Measurements from ENCODE around the gene LRRC43. TPM values are rescaled to one million over a fixed set of nuclear protein-coding genes. Genes with fewer than 3 reads are reported as not detected.

Gene LRRC43
- polyA plus RNA-seq, 1 donor from 2014 or later, result 4.8 TPM

GRCh38 chr12:122194804-122195203 is 11.9 kb downstream of the LRRC43 start:
- Histone ChIP-seq H3K27me3 (ENCODE audit: insufficient read depth, low read depth, low read length) (no peaks in the 10 kb centered on the region), H3K4me3 (ENCODE audit: low read length) (no peak overlapping the region), H3K79me2 (replicated peaks; ENCODE audit: insufficient read depth, low read length) (no peaks in the 10 kb centered on the region), H3K27ac (ENCODE audit: low read length) (no peak overlapping the region), H3K4me2 (ENCODE audit: low read length) (no peak overlapping the region), H3K9me2 (ENCODE audit: insufficient read depth, low read length) (no peaks in the 10 kb centered on the region), H3K36me3 (ENCODE audit: insufficient read depth, low read length) (no peaks in the 10 kb centered on the region), H3K9ac (ENCODE audit: low read length) (no peak overlapping the region), H4K20me1 (ENCODE audit: insufficient read depth) (no peaks in the 10 kb centered on the region), H3K9me3 (ENCODE audit: low read length) (no peaks in the 10 kb centered on the region), H3F3A (ENCODE audit: insufficient read depth, low read length, poor library complexity, severe bottlenecking) (no peaks in the 10 kb centered on the region), H2AFZ (ENCODE audit: low read depth, low read length) (no peak overlapping the region)
- no peak for TF ChIP-seq EP300 (conservative IDR thresholded peaks at IDR 0.05; ENCODE audit: poor library complexity, severe bottlenecking)
- TF ChIP-seq MXI1 (conservative IDR thresholded peaks at IDR 0.05; ENCODE audit: poor library complexity, severe bottlenecking), result no peak
- TF ChIP-seq, protein P1, sequence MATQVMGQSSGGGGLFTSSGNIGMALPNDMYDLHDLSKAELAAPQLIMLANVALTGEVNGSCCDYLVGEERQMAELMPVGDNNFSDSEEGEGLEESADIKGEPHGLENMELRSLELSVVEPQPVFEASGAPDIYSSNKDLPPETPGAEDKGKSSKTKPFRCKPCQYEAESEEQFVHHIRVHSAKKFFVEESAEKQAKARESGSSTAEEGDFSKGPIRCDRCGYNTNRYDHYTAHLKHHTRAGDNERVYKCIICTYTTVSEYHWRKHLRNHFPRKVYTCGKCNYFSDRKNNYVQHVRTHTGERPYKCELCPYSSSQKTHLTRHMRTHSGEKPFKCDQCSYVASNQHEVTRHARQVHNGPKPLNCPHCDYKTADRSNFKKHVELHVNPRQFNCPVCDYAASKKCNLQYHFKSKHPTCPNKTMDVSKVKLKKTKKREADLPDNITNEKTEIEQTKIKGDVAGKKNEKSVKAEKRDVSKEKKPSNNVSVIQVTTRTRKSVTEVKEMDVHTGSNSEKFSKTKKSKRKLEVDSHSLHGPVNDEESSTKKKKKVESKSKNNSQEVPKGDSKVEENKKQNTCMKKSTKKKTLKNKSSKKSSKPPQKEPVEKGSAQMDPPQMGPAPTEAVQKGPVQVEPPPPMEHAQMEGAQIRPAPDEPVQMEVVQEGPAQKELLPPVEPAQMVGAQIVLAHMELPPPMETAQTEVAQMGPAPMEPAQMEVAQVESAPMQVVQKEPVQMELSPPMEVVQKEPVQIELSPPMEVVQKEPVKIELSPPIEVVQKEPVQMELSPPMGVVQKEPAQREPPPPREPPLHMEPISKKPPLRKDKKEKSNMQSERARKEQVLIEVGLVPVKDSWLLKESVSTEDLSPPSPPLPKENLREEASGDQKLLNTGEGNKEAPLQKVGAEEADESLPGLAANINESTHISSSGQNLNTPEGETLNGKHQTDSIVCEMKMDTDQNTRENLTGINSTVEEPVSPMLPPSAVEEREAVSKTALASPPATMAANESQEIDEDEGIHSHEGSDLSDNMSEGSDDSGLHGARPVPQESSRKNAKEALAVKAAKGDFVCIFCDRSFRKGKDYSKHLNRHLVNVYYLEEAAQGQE (IDR thresholded peaks at IDR 0.05; ENCODE audit: borderline replicate concordance), result no peak
- no peak for TF ChIP-seq POLR2AphosphoS5 (IDR thresholded peaks at IDR 0.05)
- no peak for TF ChIP-seq RAD21 (conservative IDR thresholded peaks at IDR 0.05)
- TF ChIP-seq SMC3 (conservative IDR thresholded peaks at IDR 0.05; ENCODE audit: poor library complexity), result no peak
- TF ChIP-seq TAF1 (IDR thresholded peaks at IDR 0.05; ENCODE audit: low read depth), result no peak
- no peak for TF ChIP-seq CTCF (IDR thresholded peaks at IDR 0.05; ENCODE audit: poor library complexity, severe bottlenecking)
- TF ChIP-seq EZH2 (IDR thresholded peaks at IDR 0.05; ENCODE audit: borderline replicate concordance, insufficient read depth, low read length, poor library complexity, severe bottlenecking), result no peak

DNA sequence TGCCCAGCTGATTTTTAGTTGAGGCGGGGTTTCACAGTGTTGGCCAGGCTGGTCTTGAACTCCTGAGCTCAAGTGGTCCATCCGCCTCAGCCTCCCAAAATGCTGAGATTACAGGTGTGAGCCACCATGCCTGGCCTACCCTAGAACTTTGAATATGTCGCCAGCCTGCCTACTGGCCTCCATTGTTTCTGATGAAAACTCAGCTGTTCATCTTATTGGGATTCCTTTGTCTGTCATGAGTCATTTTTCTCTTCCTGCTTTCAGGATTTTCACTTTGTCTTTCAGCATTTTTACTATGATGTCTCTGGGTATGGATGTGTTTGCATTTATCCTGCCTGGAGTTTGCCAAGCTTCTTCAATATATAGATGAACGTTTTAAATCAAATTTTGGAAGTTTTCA is 12.5 kb downstream of the LRRC43 start:
- Histone ChIP-seq H4K20me1 (ENCODE audit: insufficient read depth) (no peaks in the 10 kb centered on the region), H3F3A (ENCODE audit: insufficient read depth, low read length, poor library complexity, severe bottlenecking) (no peaks in the 10 kb centered on the region), H3K27me3 (ENCODE audit: insufficient read depth, low read depth, low read length) (no peaks in the 10 kb centered on the region), H3K9ac (ENCODE audit: low read length) (no peak overlapping the region), H3K9me3 (ENCODE audit: low read length) (no peaks in the 10 kb centered on the region), H3K79me2 (replicated peaks; ENCODE audit: insufficient read depth, low read length) (no peaks in the 10 kb centered on the region), H3K36me3 (ENCODE audit: insufficient read depth, low read length) (no peaks in the 10 kb centered on the region), H3K9me2 (ENCODE audit: insufficient read depth, low read length) (no peaks in the 10 kb centered on the region), H3K4me3 (ENCODE audit: low read length) (no peak overlapping the region), H3K27ac (ENCODE audit: low read length) (no peak overlapping the region), H3K4me2 (ENCODE audit: low read length) (no peak overlapping the region), H2AFZ (ENCODE audit: low read depth, low read length) (no peak overlapping the region)
- TF ChIP-seq MXI1 (conservative IDR thresholded peaks at IDR 0.05; ENCODE audit: poor library complexity, severe bottlenecking) (no peak), SMC3 (conservative IDR thresholded peaks at IDR 0.05; ENCODE audit: poor library complexity) (no peak), RAD21 (conservative IDR thresholded peaks at IDR 0.05) (no peak), POLR2AphosphoS5 (IDR thresholded peaks at IDR 0.05) (no peak), TAF1 (IDR thresholded peaks at IDR 0.05; ENCODE audit: low read depth) (no peak), EP300 (conservative IDR thresholded peaks at IDR 0.05; ENCODE audit: poor library complexity, severe bottlenecking) (no peak), EZH2 (IDR thresholded peaks at IDR 0.05; ENCODE audit: borderline replicate concordance, insufficient read depth, low read length, poor library complexity, severe bottlenecking) (no peak)

Measured in neural cell (in vitro differentiated cells).